ELR (cell line): Measurements from ENCODE around the gene KIAA0232.
A peak's percentile ranks its signal among the peaks of the same experiment; 100 is the strongest.

Experiments used
- DNase-seq: peaks from one replicate; pipeline ENCODE4 v3.0.0-alpha.2; 2015; ENCODE audit warnings: low read depth

KIAA0232 gene, protein sequence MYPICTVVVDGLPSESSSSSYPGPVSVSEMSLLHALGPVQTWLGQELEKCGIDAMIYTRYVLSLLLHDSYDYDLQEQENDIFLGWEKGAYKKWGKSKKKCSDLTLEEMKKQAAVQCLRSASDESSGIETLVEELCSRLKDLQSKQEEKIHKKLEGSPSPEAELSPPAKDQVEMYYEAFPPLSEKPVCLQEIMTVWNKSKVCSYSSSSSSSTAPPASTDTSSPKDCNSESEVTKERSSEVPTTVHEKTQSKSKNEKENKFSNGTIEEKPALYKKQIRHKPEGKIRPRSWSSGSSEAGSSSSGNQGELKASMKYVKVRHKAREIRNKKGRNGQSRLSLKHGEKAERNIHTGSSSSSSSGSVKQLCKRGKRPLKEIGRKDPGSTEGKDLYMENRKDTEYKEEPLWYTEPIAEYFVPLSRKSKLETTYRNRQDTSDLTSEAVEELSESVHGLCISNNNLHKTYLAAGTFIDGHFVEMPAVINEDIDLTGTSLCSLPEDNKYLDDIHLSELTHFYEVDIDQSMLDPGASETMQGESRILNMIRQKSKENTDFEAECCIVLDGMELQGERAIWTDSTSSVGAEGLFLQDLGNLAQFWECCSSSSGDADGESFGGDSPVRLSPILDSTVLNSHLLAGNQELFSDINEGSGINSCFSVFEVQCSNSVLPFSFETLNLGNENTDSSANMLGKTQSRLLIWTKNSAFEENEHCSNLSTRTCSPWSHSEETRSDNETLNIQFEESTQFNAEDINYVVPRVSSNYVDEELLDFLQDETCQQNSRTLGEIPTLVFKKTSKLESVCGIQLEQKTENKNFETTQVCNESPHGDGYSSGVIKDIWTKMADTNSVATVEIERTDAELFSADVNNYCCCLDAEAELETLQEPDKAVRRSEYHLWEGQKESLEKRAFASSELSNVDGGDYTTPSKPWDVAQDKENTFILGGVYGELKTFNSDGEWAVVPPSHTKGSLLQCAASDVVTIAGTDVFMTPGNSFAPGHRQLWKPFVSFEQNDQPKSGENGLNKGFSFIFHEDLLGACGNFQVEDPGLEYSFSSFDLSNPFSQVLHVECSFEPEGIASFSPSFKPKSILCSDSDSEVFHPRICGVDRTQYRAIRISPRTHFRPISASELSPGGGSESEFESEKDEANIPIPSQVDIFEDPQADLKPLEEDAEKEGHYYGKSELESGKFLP (N-terminal part only)

DNA sequence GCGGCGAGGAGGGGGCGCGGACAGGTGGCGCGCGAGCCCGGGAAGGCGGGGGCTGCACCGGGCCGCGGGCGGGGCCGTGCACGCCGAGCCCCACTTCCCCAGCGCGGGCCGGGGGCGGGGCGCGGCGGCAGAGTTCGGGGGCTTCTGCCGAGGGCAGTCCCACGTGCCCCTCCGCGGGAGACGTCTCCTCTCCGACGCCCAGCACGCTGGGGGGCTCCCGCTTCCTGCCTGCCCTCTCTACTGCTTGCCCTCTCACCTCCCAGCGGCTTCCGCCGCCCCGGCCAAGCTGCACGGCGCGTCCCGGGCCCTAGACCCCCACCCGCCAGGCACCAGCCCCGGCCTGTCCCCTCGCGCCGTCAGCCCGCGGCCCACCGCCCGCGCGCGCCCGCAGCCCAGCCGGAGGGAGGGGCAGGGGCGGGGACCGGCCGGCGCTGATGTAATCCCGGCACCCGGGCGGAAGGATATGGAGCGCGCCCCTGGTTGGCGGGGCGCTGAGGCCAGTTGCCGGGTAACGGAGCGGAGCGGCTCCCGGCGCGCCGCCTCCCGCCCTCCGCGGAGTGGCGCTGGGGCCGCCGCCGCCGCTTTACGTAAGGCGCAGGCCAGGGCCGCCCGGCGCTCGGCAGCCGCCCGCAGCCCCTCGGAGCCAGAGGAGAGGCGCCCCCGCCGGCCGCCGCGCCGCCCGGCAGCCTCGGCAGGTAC is at the start of gene KIAA0232:
TSS of gene KIAA0232 (plus strand) at position 581 of the 699 bp plus-strand sequence. CDS start 41,727 bp downstream, outside the sequence.
- peak; percentile 93 for DNase-seq

DNA sequence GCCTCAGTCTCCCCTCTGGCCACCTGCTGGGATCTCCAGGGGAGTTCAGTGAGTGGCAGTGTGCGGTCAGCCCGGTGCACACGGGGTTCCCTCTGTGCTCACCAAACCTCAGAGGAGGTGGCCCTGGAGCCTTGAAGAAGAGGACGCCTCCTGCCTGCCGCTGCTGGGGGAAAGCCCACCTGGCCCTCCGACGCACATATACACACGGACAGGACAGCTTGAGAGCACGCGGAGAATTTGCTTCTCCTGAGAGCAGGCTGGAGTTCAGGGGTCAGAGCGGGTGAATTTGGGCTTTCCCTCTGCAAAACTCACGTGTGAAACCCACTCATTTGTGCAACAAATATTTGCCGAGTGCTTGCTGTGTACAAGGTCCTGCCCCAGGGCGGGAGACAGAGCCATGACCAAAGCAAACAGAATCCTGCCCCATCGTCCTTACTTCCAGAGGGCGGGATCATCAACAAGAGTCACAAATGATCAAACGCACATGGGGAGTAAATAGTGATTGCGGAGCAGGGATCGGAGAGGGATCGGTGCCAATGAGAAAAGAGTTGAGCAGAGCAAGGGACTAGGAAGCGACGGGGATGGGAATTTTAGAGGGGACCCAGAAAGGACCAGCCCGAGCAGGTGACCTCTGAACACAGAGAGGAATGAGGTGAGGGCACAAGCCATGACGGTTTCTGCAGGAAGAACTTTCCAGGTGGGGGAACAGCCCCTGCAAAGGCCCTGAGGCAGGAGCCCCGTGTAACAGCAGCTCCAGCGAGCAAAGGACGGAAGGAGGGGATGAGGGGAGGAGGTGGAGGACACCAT is 49.0 kb upstream of the KIAA0232 start:
- no peak for DNase-seq

DNA sequence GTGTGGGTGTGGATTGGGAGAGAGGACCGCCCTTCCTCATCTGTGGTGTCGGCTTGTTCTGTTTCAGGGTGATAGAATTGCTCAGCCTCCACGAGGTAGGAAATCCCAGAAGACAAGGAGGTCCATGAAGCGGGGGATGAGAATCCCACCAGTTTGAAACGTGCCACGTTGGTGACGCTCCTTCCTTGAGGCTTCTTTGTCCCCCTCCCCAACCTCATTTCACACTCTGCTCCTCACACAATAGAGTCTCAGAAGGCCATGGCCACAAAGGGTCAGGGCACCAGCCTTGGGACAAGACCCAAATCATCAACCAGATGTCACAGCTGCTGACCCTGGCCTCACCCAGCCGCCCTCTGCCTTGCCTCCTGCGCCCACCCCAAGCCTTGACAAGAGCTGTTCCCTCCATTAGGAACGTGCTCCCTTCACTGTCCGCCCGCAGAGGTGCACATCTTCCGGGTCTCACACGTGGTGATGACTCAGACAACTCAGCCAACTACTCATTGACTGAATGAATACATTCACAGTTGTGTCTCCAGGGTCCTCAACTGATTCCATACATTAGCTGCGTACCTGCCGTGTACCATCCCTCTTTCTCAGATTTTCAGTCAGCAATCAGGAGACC is 48.3 kb upstream of the KIAA0232 start:
- DNase-seq, result no peak

DNA sequence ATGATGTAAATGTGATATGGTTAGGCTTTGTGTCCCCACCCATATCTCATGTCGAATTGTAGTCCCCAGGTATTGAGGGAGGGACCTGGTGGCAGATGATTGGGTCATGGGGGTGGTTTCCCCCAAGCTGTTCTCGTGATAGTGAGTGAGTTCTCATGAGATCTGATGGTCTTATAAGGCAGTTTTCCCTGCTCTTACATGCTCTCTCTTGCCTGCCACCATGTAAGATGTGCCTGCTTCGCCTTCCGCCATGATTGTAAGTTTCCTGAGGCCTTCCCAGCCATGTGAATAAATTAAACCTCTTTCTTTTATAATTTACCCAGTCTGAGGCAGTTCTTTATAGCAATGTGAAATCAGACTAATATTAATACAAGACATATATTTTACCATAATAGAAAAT is 42.6 kb upstream of the KIAA0232 start:
- DNase-seq, result no peak

DNA sequence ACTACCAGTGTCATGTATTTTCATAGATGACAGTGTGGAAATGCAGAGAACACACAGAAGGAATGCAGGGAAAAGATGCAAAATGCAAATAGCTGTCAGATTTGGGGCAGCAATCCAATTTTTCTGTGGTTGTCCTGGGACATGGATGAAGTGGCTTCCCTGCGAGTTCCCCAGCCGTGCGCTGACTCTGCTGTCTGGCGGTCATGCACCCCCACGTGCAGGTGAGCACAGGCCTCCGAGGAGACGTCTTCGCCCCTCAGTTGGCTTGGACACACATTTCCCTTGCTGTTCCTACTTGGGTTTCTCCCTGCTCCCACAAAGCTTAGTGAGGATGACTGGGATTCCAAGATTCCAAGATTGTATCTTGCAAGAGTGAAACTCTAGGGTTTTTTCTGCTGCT is 42.2 kb upstream of the KIAA0232 start:
- no peak for DNase-seq

DNA sequence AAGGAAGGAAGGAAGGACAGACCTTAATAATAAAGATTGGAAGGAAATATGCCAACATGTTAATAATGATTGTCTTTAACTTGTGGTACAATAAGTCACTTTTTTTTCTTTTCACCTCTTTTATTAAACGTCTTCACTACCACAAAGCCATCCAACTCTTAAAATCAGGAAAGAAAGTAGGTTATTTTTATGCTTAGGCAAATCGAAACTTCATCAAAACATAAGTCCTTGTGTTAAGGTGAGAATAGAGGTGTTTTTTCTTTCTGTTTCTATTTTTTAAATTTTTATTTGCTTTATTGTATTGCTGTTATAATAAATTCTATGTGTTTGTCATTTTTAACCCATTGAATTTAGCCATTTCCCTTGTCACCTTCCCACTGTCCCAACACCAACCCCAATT is 40.0 kb upstream of the KIAA0232 start:
- DNase-seq, result no peak

DNA sequence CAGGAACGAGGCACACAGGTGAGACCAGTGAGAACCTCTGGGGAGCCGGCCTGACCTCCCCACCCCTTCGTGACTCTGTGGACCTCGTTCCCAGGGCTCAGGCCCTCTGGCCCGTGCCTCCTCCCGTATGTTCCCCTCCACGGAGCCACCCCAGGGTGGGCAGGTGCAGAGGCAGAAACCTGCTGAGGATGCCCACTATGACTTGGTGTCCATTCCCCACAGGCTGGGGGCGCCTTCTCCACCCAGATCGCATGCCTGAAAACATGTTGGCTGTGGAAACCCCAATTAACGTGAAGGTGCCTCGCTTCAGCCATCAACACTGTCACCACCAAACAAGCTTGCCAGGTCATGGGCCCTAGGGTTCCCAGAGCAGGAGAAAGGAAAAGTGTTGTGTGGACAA is 39.5 kb upstream of the KIAA0232 start:
- DNase-seq, result no peak

DNA sequence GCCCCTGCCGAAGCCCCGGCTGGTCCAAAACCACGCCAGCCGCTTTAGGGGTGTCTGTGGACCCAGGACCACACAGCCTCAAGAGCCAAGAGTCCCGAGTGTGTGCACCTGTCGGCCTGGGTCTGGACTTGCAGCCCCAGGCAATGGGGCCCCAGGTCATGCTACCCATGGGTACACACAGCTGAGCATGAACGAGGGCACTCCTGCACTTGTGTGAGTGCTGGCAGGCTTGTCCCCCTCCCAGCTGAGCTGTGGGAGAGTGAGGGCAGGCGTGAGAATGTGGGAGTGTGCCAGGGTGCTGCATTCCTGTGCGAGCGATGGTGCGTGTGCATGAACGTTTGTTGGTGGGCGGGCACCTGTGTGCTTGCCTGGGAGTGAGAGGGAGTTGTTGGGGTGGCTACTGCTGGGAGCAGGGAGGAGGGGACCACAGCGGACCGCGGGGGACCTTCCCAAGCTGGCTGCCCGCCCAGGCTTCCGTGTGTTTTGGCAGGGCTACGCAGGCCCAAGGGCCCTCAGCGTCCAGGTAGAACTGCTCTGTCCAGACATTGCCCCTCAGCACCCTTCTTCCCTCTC is 35.7 kb upstream of the KIAA0232 start:
- no peak for DNase-seq

DNA sequence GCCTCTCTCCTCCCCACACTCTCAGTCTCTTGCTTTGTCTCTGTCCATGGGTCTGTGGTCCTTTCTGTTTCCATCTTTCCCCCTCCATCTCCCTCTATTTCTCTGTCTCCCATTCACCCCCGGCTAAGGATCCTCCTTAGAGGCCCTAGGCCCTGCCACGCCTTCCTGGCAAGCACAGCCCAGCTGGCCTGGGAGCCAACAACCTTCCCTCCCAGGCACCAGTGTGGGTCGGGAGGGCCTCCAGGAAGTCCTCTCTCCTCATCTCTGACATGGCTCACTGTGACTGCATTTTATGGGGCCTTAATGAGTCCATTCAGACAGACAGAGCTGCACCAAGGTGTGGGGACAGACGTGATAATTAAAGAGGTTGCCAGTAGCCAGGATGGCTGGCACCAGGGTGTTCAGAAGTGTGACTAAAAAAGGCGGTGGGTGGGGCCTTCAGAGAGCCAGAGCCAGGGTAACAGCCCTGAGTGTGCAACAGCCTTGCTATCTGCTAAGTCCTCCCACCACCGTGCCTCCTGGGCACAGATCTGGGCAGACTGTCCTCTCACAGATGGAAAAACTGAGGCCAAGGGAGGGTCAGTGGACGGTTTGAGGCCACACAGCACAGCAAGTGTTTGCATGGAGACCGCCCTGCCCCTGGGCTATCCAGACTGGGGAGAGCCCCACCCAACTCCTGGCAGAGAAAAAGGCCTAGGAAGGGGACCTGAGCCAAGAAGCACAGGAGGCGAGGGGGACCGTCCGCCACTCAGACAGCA is 35.1 kb upstream of the KIAA0232 start:
- DNase-seq, result no peak

DNA sequence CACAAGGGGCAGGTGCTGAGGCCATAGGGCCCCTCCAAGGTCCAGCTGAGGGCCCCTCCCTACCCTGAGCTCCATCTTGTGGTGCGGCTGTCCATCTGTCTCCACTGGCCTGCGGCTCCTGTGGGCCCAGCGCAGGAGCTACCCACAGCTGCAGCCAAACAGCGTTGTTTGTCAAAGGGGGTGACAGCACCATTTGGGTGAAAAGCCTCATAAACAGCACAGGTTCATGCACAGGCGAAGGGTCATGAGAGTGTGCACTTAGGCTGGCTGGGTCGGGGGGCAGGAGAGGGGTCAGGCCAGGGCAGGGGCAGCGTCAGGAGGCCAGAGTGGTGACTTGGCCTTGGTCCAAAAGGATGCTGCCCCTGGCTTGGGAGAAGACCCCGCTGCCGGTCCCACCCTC is 34.2 kb upstream of the KIAA0232 start:
- no peak for DNase-seq

DNA sequence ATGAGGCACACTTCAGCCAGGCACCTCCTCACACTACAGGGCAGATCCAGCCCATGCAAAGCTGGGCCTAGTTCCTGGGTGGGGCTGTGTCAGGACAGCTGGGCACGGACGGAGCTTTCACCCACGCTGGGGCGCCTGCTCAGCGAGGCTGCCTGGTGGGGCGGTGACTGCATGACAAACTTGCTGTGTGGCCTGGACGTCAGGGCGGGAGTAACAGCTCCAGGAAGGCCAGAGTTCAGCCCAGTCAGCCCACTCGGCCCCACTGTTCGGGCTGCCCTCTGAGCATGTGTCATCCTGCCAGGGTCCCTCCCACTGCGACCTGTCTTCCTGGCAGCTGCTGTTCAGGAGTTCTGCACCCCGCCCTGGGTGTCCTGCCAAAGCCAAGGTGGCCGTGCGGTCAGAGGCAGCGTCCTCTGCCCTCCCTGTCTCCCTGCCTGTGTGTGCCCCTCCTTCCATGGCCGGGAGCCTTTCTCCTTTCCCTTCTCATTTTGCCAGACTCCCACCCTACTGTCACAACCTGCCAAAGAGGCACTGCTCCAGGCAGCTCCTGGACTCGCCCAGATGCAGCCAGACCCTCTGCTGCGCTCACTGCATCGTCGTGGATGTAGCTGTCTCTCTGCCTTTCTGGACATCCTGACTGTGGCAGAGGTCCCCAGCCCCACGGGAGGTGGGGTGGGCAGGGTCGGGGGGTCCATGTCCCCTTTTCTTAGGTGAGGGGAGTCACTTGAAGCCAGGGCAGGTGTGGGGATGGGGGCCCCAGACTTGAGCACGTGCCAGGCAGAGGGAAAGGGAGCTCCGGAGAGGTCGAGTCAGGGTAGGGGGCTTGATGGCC is 33.0 kb upstream of the KIAA0232 start:
- peak; percentile 72 for DNase-seq

DNA sequence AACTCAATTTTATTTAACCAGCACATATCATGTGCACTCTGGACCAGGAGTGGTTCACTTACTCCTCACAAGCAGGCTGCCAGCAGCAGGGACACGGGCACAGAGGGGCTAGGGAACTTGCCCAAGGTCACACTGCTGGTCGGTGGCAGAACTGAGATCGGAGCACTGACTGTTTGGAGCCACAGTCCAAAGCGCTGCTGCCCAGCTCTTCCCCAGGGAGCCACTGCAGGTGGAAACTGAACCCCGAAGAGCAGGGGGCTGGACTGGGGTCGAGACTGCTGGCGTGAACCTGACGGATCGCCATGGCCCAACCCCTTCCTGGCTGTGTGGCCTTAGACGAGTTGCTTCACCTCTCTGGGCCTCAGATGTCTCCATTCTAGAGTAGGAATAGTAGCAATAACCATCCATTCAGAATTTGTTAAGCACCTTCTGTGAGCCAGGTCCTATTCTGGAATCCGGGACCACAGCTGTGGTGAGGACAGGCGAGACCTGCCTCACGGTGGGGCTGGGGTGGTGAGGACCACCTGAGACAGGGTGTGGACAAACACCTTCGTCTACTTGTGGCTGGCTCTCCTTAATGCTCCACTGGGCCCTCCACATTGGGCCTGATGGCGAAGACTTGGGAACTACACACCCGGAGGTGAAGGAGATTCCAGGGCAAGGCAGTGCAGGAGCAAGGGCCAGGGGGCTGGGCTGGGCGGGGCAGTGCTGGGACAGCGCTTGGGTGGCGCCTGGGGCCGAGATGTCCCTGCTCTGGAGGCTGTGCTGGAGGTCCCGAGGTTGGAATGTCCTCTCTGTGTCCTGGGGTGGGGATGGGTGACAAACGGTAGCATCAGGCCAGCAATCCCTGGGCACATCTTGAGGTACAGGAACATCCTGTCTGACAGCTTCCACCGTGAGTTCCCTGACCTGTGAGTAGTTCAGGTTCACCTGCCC is 32.0 kb upstream of the KIAA0232 start:
- DNase-seq, result no peak

DNA sequence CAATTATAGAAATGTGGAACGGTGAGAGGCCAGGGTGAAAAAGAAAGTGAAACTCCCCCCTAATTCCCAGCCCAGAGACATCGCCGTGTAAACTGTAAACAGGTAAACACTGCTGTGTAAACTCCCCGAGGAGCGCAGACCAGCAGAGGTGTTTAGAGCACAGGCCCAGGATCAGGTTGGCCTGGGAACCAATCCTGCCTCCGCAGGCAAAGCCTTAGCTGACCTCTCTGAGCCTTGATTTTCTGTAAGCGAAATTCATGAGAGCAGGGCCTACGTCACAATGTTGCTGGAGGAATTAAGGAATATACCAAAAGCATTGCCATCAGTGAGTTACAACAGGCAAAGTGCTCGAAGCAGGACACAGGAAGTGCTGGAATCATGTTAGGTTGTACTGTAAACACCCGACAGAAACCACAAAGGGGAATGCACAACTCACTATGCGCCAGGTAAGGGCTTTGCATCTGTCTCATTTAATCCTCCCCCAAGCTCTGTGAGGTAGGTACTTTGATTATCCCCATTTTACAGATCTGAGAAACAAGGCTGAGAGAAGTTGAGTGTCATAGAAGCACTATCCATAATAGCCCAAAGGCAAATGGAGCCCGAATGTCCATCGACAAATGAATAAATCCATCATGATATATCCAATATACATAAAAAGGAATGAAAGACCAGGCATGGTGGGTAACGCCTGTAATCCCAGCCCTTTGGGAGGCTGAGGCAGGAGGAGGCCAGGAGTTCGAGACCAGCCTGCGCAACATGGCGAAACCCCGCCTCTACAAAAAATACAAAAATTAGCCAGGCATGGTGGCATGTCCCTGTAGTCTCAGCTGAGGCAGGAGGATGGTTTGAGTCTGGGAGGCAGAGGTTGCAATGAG is 30.7 kb upstream of the KIAA0232 start:
- no peak for DNase-seq

DNA sequence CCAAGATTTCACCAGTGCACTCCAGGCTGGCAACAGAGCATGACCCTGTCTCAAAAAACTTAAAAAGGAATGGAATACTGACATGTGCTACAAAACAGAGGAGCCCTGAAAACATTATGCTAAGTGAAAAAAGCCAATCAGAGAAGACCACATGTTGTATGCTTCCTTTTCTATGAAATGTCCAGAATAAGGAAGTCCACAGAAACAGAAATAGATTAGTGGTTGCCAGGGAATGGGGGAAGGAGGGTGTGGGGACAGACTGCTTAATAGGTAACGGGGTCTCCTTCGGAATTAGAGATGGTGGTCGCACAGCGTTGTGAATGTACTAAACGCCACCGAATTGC is 30.1 kb upstream of the KIAA0232 start:
- no peak for DNase-seq

DNA sequence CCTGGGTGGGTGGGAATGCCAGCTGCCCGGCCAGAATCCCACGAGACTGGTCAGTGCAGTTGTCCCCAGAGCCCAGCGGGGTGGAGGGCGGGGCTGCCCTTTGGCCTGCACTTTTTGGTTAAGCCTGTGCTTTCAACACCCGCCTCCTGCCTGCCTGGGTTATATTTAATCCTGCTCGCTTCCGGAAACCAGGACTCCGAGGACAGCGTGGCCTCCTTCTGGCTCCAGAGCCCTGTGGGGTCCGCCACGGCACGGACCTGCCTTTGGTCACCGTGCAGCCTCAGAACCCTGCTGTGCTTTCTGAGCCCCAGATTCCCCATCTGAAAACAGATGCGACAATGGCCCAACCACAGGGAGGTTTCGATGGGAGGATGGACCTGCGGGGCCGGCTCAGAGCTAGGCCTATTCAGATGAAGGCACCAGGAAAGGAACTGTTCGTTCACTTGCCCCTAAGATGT is 29.4 kb upstream of the KIAA0232 start:
- DNase-seq, result no peak

DNA sequence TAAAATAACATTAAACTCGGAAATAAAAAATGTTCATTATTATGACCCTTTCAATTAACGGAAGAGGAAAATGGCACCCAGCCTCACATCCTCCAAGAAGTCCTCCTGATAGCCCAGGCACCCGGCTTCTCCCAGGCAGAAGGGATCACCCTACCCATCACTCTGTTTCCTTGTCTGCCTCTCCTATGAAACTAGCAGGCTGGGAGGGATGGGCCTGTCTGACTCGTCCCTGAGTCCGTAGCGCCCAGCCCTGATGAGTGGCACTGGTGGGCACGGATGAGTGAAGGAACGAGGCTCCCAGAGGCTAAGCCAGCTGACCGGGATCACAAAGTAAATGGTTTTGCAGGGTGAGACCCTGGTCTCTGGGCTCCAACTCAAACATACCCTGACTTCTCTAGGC is 28.6 kb upstream of the KIAA0232 start:
- DNase-seq, result no peak
